Smooth muscle cell (in vitro differentiated cells): ENCODE results near the gene ARHGEF18. TPM values are rescaled to one million over a fixed set of nuclear protein-coding genes. Genes with fewer than 3 reads are reported as not detected.
"Not testable (repeated sequence)": the region's sequence is repeated elsewhere in the genome, so short reads cannot be mapped to it uniquely, and the experiment has no call there.

Experiments
- DNase-seq: peaks from one replicate; lab custom pipeline; 2025; ENCODE audit not compliant: unreplicated experiment; lab: John Stamatoyannopoulos, UW
- H2AFZ ChIP-seq: fragments of 200-600 bp; sonication (generic); 2 replicates; pipeline ENCODE4 v1.6.0; 2016; ENCODE audit warnings: antibody characterized with exemption, low read depth, mild to moderate bottlenecking
- H3F3A ChIP-seq: fragments of 200-600 bp; sonication (generic); 2 replicates; pipeline ENCODE4 v1.6.0; 2017; ENCODE audit warnings: antibody characterized with exemption, low read depth
- H3K27ac ChIP-seq: fragments of 200-600 bp; sonication (generic); 2 replicates; pipeline ENCODE4 v1.5.1; 2016; ENCODE audit warnings: low read depth, mild to moderate bottlenecking
- H3K27me3 ChIP-seq: fragments of 200-600 bp; sonication (generic); 2 replicates; pipeline ENCODE4 v1.6.1; 2016; ENCODE audit warnings: low read depth, mild to moderate bottlenecking
- H3K36me3 ChIP-seq: fragments of 200-600 bp; sonication (generic); 2 replicates; pipeline ENCODE4 v1.5.1; 2016; ENCODE audit warnings: low read depth
- H3K4me1 ChIP-seq: fragments of 200-600 bp; sonication (generic); 2 replicates; pipeline ENCODE4 v1.5.1; 2016; ENCODE audit warnings: low read depth
- H3K4me2 ChIP-seq: fragments of 200-600 bp; sonication (generic); 2 replicates; pipeline ENCODE4 v1.6.0; 2016; ENCODE audit warnings: mild to moderate bottlenecking
- H3K4me3 ChIP-seq: fragments of 200-600 bp; sonication (generic); 2 replicates; pipeline ENCODE4 v1.5.1; 2016; ENCODE audit warnings: mild to moderate bottlenecking
- H3K79me2 ChIP-seq: fragments of 200-600 bp; sonication (generic); 2 replicates; pipeline ENCODE4 v1.6.0; 2016; ENCODE audit warnings: low read depth, mild to moderate bottlenecking
- H3K9ac ChIP-seq: fragments of 200-600 bp; sonication (generic); 2 replicates; pipeline ENCODE4 v1.6.0; 2016; ENCODE audit warnings: low read depth
- H3K9me3 ChIP-seq: fragments of 200-600 bp; sonication (generic); replicated peaks from 2 replicates; pipeline ENCODE4 v1.5.1; 2016; ENCODE audit warnings: low read depth
- H4K20me1 ChIP-seq: fragments of 200-600 bp; sonication (generic); 2 replicates; pipeline ENCODE4 v1.6.0; 2016; ENCODE audit warnings: low read depth
- WGBS: methylation state at CpG from one replicate; pipeline ENCODE4 v1.1.7; 2016; ENCODE audit warnings: low lambda C conversion rate; 5-methylcytosine and 5-hydroxymethylcytosine counted together
- polyA plus RNA-seq: library from polyadenylated mRNA; unstranded; fragments of >200 nt; fragmentation: Nextera tagmentation; extraction: Ambion mirVana; gene quantifications from 2 replicates; pipeline ENCODE4 v1.2.1, GENCODE V29; 2016
- total RNA-seq: library from RNA; depleted of rRNA; stranded (reverse); fragments of >200 nt; gene quantifications from 2 replicates; pipeline ENCODE4 v1.2.3, GENCODE V29; 2014
- TF ChIP-seq, protein P1 (sequence below): fragments of 200-600 bp; sonication (generic); IDR thresholded peaks from 2 replicates; pipeline ENCODE4 v1.5.1; 2017; ENCODE audit warnings: borderline replicate concordance, mild to moderate bottlenecking, antibody characterized with exemption; ENCODE audit not compliant: insufficient read depth, poor library complexity, severe bottlenecking

Gene ARHGEF18
- total and polyA plus RNA-seq, 2 experiments from 2014 or later: 18.8 to 24.0 TPM

DNA sequence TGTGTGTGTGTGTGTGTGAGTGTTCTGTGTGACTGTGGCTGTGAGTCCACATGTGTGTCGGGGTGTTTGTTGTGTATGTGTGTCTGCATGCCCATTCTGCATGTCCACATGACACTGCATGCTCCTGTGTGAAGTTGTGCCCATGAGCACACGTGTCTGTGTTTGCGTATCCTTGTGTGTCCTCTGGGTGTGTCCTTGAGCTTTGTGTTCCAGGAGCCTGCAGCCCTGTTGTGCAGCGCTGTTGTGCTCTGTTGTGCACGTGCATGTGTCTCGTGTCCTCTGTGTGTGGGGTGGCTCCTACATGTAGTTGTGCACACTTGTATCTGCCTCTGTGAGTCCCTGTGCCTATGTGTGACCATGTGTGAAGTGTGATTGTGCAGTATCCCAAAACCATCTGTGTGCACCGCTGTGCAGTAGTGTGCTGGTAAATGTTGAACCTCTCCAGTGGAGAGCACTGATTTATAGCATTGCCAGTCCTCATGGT, 2.2 kb upstream of the ARHGEF18 start:
- TF ChIP-seq, protein P1, sequence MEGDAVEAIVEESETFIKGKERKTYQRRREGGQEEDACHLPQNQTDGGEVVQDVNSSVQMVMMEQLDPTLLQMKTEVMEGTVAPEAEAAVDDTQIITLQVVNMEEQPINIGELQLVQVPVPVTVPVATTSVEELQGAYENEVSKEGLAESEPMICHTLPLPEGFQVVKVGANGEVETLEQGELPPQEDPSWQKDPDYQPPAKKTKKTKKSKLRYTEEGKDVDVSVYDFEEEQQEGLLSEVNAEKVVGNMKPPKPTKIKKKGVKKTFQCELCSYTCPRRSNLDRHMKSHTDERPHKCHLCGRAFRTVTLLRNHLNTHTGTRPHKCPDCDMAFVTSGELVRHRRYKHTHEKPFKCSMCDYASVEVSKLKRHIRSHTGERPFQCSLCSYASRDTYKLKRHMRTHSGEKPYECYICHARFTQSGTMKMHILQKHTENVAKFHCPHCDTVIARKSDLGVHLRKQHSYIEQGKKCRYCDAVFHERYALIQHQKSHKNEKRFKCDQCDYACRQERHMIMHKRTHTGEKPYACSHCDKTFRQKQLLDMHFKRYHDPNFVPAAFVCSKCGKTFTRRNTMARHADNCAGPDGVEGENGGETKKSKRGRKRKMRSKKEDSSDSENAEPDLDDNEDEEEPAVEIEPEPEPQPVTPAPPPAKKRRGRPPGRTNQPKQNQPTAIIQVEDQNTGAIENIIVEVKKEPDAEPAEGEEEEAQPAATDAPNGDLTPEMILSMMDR: no peak
- Histone ChIP-seq H3K9ac (no peak overlapping the region), H2AFZ (no peak overlapping the region), H3K27ac (no peak overlapping the region), H3K4me2 (no peak overlapping the region), H3K4me1 (no peaks in the 10 kb centered on the region), H3K36me3 (no peaks in the 10 kb centered on the region), H3F3A (no peaks in the 10 kb centered on the region), H3K9me3 (no peaks in the 10 kb centered on the region), H3K4me3 (no peak overlapping the region), H3K27me3 (no peaks in the 10 kb centered on the region), H3K79me2 (no peaks in the 10 kb centered on the region), H4K20me1 (no peaks in the 10 kb centered on the region)
- DNase-seq: no peak
- 95% methylated on average over 7 of the region's 7 CpGs for WGBS

DNA sequence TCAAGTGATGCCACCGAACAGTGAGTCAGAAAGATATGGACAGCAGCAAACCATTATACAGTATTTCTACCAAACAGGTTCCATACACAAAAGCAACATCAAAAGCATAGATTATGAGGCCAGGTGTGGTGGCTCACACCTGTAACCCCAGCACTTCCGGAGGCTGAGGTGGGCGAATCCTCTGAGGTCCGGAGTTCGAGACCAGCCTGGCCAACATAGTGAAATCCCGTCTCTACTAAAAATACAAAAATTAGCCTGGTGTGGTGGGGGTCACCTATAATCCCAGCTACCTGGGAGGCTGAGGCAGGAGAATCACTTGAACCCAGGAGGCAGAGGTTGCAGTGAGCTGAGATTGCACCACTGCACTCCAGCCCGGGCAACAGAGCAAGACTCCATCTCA, 1.7 kb upstream of the ARHGEF18 start:
- H4K20me1 ChIP-seq, DNase-seq, H3K4me3 ChIP-seq, H3K4me2 ChIP-seq, H3K79me2 ChIP-seq, H3K9me3 ChIP-seq, H3K27ac ChIP-seq, H3K4me1 ChIP-seq, H3K9ac ChIP-seq, H3K27me3 ChIP-seq, H3F3A ChIP-seq, H2AFZ ChIP-seq, H3K36me3 ChIP-seq: not testable (repeated sequence)
- WGBS: 95% methylated on average over 7 of the region's 7 CpGs

DNA sequence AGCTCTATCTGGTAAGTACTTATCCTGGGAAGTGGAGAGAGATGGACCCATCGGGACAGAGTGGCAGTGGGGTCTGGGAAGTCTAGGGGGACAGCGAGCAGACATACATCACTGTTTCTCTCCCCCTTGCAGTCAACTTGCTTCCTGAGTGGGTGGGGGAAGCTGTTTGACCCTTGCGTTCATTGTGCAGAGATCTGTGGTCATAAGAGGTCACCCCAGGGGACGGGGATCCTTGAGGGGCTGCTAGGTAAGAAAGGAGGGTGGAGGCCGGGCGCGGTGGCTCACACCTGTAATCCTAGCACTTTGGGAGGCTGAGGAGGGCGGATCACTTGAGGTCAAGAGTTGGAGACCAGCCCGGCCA, 474 bp downstream of the ARHGEF18 start:
- TF ChIP-seq, protein P1: no peak
- H3K4me2 ChIP-seq: no peak overlapping the region
- H4K20me1 ChIP-seq: no peaks in the 10 kb centered on the region
- whole genome bisulfite sequencing: 95% methylated on average over 9 of the region's 9 CpGs
- no peaks in the 10 kb centered on the region for H3K79me2 ChIP-seq
- no peaks in the 10 kb centered on the region for H3K36me3 ChIP-seq
- no peak for DNase-seq
- H3F3A ChIP-seq: no peaks in the 10 kb centered on the region
- no peak overlapping the region for H2AFZ ChIP-seq
- H3K9ac ChIP-seq: no peak overlapping the region
- no peaks in the 10 kb centered on the region for H3K27me3 ChIP-seq
- H3K4me1 ChIP-seq: no peaks in the 10 kb centered on the region
- no peaks in the 10 kb centered on the region for H3K9me3 ChIP-seq
- H3K27ac ChIP-seq: no peak overlapping the region
- no peak overlapping the region for H3K4me3 ChIP-seq

DNA sequence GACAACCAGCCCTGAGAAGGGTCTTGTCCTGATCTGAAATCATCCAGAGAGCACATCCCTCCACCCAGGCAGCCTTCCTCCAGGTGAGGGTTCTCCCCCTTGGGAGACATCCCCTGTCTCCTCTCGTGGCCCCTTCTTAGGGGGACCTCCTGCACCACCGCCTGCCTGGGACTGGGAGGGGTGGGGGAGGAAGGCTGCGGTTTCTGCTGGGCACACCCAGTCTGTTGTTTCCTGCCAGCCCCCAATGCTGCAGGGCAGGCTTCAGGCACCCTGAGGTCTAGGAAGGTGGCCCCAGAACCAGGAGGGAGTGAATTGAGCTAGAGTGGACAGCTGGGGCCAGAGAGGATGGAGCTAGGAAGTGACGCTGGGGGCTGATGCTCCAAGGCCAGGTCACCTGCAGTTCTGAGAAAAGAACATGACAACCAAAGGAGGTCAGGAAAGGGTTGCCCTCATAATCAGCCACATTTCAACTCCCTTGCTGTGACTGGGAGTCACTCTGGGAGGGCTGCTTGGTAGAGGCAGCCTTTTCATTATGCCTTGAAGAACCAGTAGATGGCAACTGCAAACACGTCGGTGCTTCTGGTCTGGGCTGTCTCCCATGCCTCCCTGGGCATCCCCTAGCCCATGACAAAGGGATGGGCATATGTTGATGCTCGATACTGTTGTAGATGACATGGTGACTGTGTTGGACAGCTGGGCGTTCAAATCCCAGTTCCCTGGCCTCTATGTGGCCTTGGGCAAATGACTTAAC, 1.4 kb downstream of the ARHGEF18 start:
- H3K9ac ChIP-seq: no peak overlapping the region
- no peaks in the 10 kb centered on the region for H3K4me1 ChIP-seq
- no peaks in the 10 kb centered on the region for H3F3A ChIP-seq
- no peak overlapping the region for H3K4me2 ChIP-seq
- no peaks in the 10 kb centered on the region for H3K27me3 ChIP-seq
- TF ChIP-seq, protein P1: no peak
- H3K79me2 ChIP-seq: no peaks in the 10 kb centered on the region
- no peak overlapping the region for H2AFZ ChIP-seq
- H3K27ac ChIP-seq: no peak overlapping the region
- no peaks in the 10 kb centered on the region for H3K9me3 ChIP-seq
- DNase-seq: no peak
- H4K20me1 ChIP-seq: no peaks in the 10 kb centered on the region
- 82% methylated on average over 8 of the region's 8 CpGs for WGBS
- H3K4me3 ChIP-seq: no peak overlapping the region
- no peaks in the 10 kb centered on the region for H3K36me3 ChIP-seq
